Measurements from ENCODE around the gene SLC35A4. TPM values are rescaled to one million over a fixed set of nuclear protein-coding genes. Genes with fewer than 3 reads are reported as not detected.

Gene SLC35A4
- total and polyA plus RNA-seq, 2 of the 13 experiments (the other 11 are each of a cell fraction or from before 2014, with no cell fraction given) = 0.71 to 4.0 TPM

GRCh38 chr5:140607031-140607430, 42.4 kb downstream of the SLC35A4 start (continued):
- TF ChIP-seq BCLAF1 (IDR thresholded peaks at IDR 0.05) = no peak
- peak; percentile 24; the same call in 1 of the 2 replicates for TF ChIP-seq ZNF281 (CRISPR knock-in tag; IDR thresholded peaks at IDR 0.05; ENCODE audit: borderline replicate concordance)
- no peak for TF ChIP-seq KDM5B (CRISPR knock-in tag; IDR thresholded peaks at IDR 0.05; ENCODE audit: borderline replicate concordance)
- TF ChIP-seq POGK (CRISPR knock-in tag; conservative IDR thresholded peaks at IDR 0.05) = no peak
- no peak for TF ChIP-seq ZNF577 (CRISPR knock-in tag; IDR thresholded peaks at IDR 0.05; ENCODE audit: borderline replicate concordance, low read depth)
- TF ChIP-seq ZNF850 (CRISPR knock-in tag; conservative IDR thresholded peaks at IDR 0.05) = no peak
- no peak for TF ChIP-seq KAT2B (IDR thresholded peaks at IDR 0.05; ENCODE audit: borderline replicate concordance, low read depth, low read length)
- TF ChIP-seq KAT7 (CRISPR knock-in tag; IDR thresholded peaks at IDR 0.05; ENCODE audit: borderline replicate concordance) = 0 out of 2 replicates have a peak, but pooled peaks have one; percentile 45
- TF ChIP-seq CSRNP2 (CRISPR knock-in tag; conservative IDR thresholded peaks at IDR 0.05; ENCODE audit: low read depth) = no peak
- TF ChIP-seq SP140L (CRISPR knock-in tag; IDR thresholded peaks at IDR 0.05; ENCODE audit: borderline replicate concordance) = no peak
- no peak for TF ChIP-seq ZNF790 (CRISPR knock-in tag; IDR thresholded peaks at IDR 0.05; ENCODE audit: borderline replicate concordance)
- TF ChIP-seq FOSL1 (CRISPR knock-in tag; IDR thresholded peaks at IDR 0.05; ENCODE audit: borderline replicate concordance) = no peak
- TF ChIP-seq ZKSCAN8 (CRISPR knock-in tag; IDR thresholded peaks at IDR 0.05; ENCODE audit: borderline replicate concordance) = peak; percentile 80; the same call in 1 of the 2 replicates
- TF ChIP-seq HIC2 (CRISPR knock-in tag; IDR thresholded peaks at IDR 0.05; ENCODE audit: low read depth) = no peak
- peak; percentile 96 for TF ChIP-seq GATAD2A (CRISPR knock-in tag; IDR thresholded peaks at IDR 0.05)

Measured in HepG2 (cell line).